ENCODE results near the gene ZNF138.

- TF ChIP-seq CTCF (optimal IDR thresholded peaks at IDR 0.05 in 1 of 3, IDR thresholded peaks at IDR 0.05 in 1 of 3, conservative IDR thresholded peaks at IDR 0.05 in 1 of 3; ENCODE audit: extremely low read depth in 1 of 3, insufficient read depth in 2 of 3, low read length in 3 of 3) (no peak), EZH2 (IDR thresholded peaks at IDR 0.05; ENCODE audit: low read length) (no peak)
Observed at GRCh38 chr7:64876792-64877713, 82.8 kb downstream of the ZNF138 start.

All from keratinocyte (primary cell).